ENCODE measurements around the gene NTM. TPM values are rescaled to one million over a fixed set of nuclear protein-coding genes. Genes with fewer than 3 reads are reported as not detected.
A peak's percentile ranks its signal among the peaks of the same experiment; 100 is the strongest.

The NTM gene
- total RNA-seq, 1 experiment from 2014 or later = 9.9 TPM

DNA sequence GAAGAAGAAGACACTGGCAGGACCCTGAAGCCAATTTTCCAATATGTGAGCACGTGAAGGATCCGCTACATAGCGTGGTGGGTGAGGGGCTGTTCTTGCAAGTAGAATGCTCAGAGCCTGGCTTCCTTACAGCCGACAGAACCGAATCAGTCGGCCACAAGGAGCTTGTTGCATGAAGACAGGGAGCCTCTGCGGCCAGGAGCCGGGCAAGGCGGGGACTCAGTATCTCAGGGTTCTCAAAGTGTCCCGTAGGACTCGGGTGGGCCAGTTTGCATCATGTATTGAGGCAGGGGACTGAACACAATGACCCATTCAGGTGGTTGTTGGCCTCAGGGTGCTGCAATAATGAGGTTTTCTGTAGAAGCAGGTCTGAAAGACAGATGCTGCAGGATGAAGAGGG, 289.5 kb downstream of the NTM start:
- no peaks in the 10 kb centered on the region; a peak in 1 of 5 replicates for H3K9me3 Mint-ChIP-seq
- no peak overlapping the region for H4K91ac ChIP-seq (ENCODE audit: insufficient read length, low read depth, low read length)
- no peak overlapping the region for H2BK120ac ChIP-seq (ENCODE audit: low read depth, low read length, poor library complexity, severe bottlenecking)
- H3K27me3 Mint-ChIP-seq (ENCODE audit: low read depth) = no peaks in the 10 kb centered on the region; the same call in none of the 2 replicates
- no peak overlapping the region for H3K56ac ChIP-seq (ENCODE audit: insufficient read length, low read depth, low read length)
- H2BK15ac ChIP-seq (ENCODE audit: low read depth, low read length) = no peak overlapping the region
- no peak for DNase-seq
- no peak overlapping the region for H4K5ac ChIP-seq (ENCODE audit: insufficient read length, low read depth, low read length)
- no peak overlapping the region for H3K4ac ChIP-seq (ENCODE audit: low read depth, low read length)
- no peaks in the 10 kb centered on the region for H3K27me3 ChIP-seq (ENCODE audit: insufficient read depth, low read length)
- H3K79me2 ChIP-seq (ENCODE audit: insufficient read depth, low read length) = no peaks in the 10 kb centered on the region
- H3K4me1 ChIP-seq (ENCODE audit: insufficient read depth, low read length) = peaks cover 34% of the 10 kb centered on the region
- no peaks in the 10 kb centered on the region for H3K79me1 ChIP-seq (ENCODE audit: insufficient read depth, low read depth, low read length, poor library complexity, severe bottlenecking)
- no peaks in the 10 kb centered on the region for H3K9me3 ChIP-seq (ENCODE audit: control insufficient read depth, low read depth, low read length)
- H4K8ac ChIP-seq (replicated peaks; ENCODE audit: insufficient read length, low read depth, low read length) = no peak overlapping the region
- no peaks in the 10 kb centered on the region for H3K23me2 ChIP-seq (ENCODE audit: insufficient read length, low read depth, low read length, poor library complexity, severe bottlenecking)
- no peak overlapping the region for H2BK5ac ChIP-seq (ENCODE audit: insufficient read length, low read length)
- peak overlapping the region in 1 of 2 experiments; percentile 37; a peak in 2 of 5 replicates for H3K4me3 Mint-ChIP-seq
- no peak overlapping the region for H2BK20ac ChIP-seq (ENCODE audit: low read depth, low read length, poor library complexity, severe bottlenecking)
- peaks cover 66 to 75% of the 10 kb centered on the region in 2 experiments for H3K4me1 Mint-ChIP-seq
- H3K23ac ChIP-seq (ENCODE audit: insufficient read length, low read depth, low read length) = no peak overlapping the region
- H3K36me3 Mint-ChIP-seq (ENCODE audit: insufficient read depth in 1 of 3, low read depth in 3 of 3) = no peaks in the 10 kb centered on the region
- no peak overlapping the region; the same call in 1 of the 2 replicates for H3K14ac ChIP-seq (ENCODE audit: insufficient read depth, low read length)
- no CpG with 5 or more reads among the region's 11 CpGs for WGBS (ENCODE audit: extremely low coverage, insufficient read length, low lambda C conversion rate)
- H3K9ac ChIP-seq (ENCODE audit: extremely low read depth, insufficient read length, low read length) = no peak overlapping the region
- no peak overlapping the region for H3K4me2 ChIP-seq (ENCODE audit: insufficient read depth, insufficient read length, low read length)
- no peak overlapping the region for H3K27ac ChIP-seq (ENCODE audit: insufficient read length, low read depth, low read length)
- no peak overlapping the region for H2BK12ac ChIP-seq (ENCODE audit: insufficient read length, low read depth, low read length)
- no peaks in the 10 kb centered on the region for H4K20me1 ChIP-seq (ENCODE audit: control insufficient read depth, insufficient read depth, insufficient read length)
- H3T11ph ChIP-seq (ENCODE audit: low read length) = no peak overlapping the region
- 0 out of 7 replicates have a peak overlapping the region, but pooled peaks of 2 of the 3 experiments have one; percentile 4 to 45 for H3K27ac Mint-ChIP-seq
- no peak overlapping the region for H2AFZ ChIP-seq (ENCODE audit: low read length)
- no peak overlapping the region for H2AK5ac ChIP-seq (ENCODE audit: insufficient read length, low read length)
- TF ChIP-seq, protein P1, sequence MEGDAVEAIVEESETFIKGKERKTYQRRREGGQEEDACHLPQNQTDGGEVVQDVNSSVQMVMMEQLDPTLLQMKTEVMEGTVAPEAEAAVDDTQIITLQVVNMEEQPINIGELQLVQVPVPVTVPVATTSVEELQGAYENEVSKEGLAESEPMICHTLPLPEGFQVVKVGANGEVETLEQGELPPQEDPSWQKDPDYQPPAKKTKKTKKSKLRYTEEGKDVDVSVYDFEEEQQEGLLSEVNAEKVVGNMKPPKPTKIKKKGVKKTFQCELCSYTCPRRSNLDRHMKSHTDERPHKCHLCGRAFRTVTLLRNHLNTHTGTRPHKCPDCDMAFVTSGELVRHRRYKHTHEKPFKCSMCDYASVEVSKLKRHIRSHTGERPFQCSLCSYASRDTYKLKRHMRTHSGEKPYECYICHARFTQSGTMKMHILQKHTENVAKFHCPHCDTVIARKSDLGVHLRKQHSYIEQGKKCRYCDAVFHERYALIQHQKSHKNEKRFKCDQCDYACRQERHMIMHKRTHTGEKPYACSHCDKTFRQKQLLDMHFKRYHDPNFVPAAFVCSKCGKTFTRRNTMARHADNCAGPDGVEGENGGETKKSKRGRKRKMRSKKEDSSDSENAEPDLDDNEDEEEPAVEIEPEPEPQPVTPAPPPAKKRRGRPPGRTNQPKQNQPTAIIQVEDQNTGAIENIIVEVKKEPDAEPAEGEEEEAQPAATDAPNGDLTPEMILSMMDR (conservative IDR thresholded peaks at IDR 0.05) = no peak
- H3K18ac ChIP-seq (ENCODE audit: insufficient read length, low read depth, low read length) = no peak overlapping the region
